Muscle layer of duodenum (tissue), 2 donors: ENCODE results near the gene SSTR4.
"Not testable (repeated sequence)": the region's sequence is repeated elsewhere in the genome, so short reads cannot be mapped to it uniquely, and the experiment has no call there.

Experiments
- H3K27ac ChIP-seq: one replicate; pipeline ENCODE4 v1.7.0; 2013; ENCODE audit warnings: mild to moderate bottlenecking, low read length
- H3K27me3 ChIP-seq: one replicate; pipeline ENCODE4 v1.7.0; 2013; ENCODE audit warnings: low read depth, mild to moderate bottlenecking, control low read depth, low read length
- H3K36me3 ChIP-seq, 2 donors: one replicate each; pipeline ENCODE4 v1.7.0; 2013; ENCODE audit warnings: low read length in 2 of 2, control low read depth in 1 of 2, mild to moderate bottlenecking in 1 of 2; ENCODE audit not compliant: insufficient read depth in 2 of 2, control insufficient read depth in 1 of 2
- H3K4me1 ChIP-seq, 2 donors: one replicate each; pipeline ENCODE4 v1.7.0; 2013; ENCODE audit warnings: low read length in 2 of 2, mild to moderate bottlenecking in 2 of 2, control low read depth in 1 of 2, moderate library complexity in 1 of 2; ENCODE audit not compliant: insufficient read depth in 2 of 2, control insufficient read depth in 1 of 2
- H3K4me3 ChIP-seq, 2 donors: one replicate each; pipeline ENCODE4 v1.7.0; 2013; ENCODE audit warnings: low read length in 2 of 2, low read depth in 1 of 2, mild to moderate bottlenecking in 1 of 2
- H3K9me3 ChIP-seq, 2 donors: one replicate each; pipeline ENCODE4 v1.7.0; 2013; ENCODE audit warnings: low read length in 2 of 2, control low read depth in 1 of 2, mild to moderate bottlenecking in 1 of 2; ENCODE audit not compliant: control insufficient read depth in 1 of 2
- donor health status: healthy.

SSTR4 gene

GRCh38 chr20:23034721-23035671, at the start of gene SSTR4:
Gene SSTR4, plus strand, starts transcription at chr20:23035312. Its CDS starts 172 bp downstream, at chr20:23035484.
- no peaks in the 10 kb centered on the region for H3K36me3 ChIP-seq

GRCh38 chr20:22986601-22987000, 48.5 kb upstream of the SSTR4 start:
- H3K9me3 ChIP-seq = no peaks in the 10 kb centered on the region

More at GRCh38 chr20:23034721-23035671, at the start of gene SSTR4:
- Histone ChIP-seq H3K9me3 (no peaks in the 10 kb centered on the region), H3K27me3 (peaks cover 17% of the 10 kb centered on the region), H3K27ac (no peak within 1 kb of the TSS), H3K4me1 (peaks cover 0 to 4% of the 10 kb centered on the region in 2 donors), H3K4me3 (no peak within 1 kb of the TSS)

GRCh38 chr20:22991424-22991823, 43.7 kb upstream of the SSTR4 start:
- H3K36me3 ChIP-seq, H3K27me3 ChIP-seq, H3K4me3 ChIP-seq, H3K27ac ChIP-seq, H3K4me1 ChIP-seq, H3K9me3 ChIP-seq: not testable (repeated sequence)

More at GRCh38 chr20:22986601-22987000, 48.5 kb upstream of the SSTR4 start:
- Histone ChIP-seq H3K36me3 (no peaks in the 10 kb centered on the region), H3K27ac (no peak overlapping the region), H3K4me3 (no peak overlapping the region), H3K27me3 (no peaks in the 10 kb centered on the region), H3K4me1 (no peaks in the 10 kb centered on the region)

GRCh38 chr20:22993823-22994222, 41.3 kb upstream of the SSTR4 start:
- no peak overlapping the region for H3K27ac ChIP-seq
- peaks cover 0 to 4% of the 10 kb centered on the region in 2 donors for H3K9me3 ChIP-seq
- H3K27me3 ChIP-seq = no peaks in the 10 kb centered on the region
- H3K4me1 ChIP-seq = no peaks in the 10 kb centered on the region
- no peak overlapping the region for H3K4me3 ChIP-seq
- H3K36me3 ChIP-seq = no peaks in the 10 kb centered on the region

- peaks cover 0 to 4% of the 10 kb centered on the region in 2 donors for H3K9me3 ChIP-seq
Observed at GRCh38 chr20:22995923-22996322, 39.2 kb upstream of the SSTR4 start.

GRCh38 chr20:22998476-22998875, 36.6 kb upstream of the SSTR4 start:
- Histone ChIP-seq H3K27me3 (no peaks in the 10 kb centered on the region), H3K4me1 (no peaks in the 10 kb centered on the region)

More at GRCh38 chr20:22995923-22996322, 39.2 kb upstream of the SSTR4 start:
- Histone ChIP-seq H3K4me1 (no peaks in the 10 kb centered on the region), H3K4me3 (no peak overlapping the region), H3K36me3 (no peaks in the 10 kb centered on the region), H3K27ac (no peak overlapping the region), H3K27me3 (no peaks in the 10 kb centered on the region)

GRCh38 chr20:22999756-23000155, 35.4 kb upstream of the SSTR4 start:
- no peaks in the 10 kb centered on the region for H3K4me1 ChIP-seq
- no peaks in the 10 kb centered on the region for H3K36me3 ChIP-seq
- H3K27ac ChIP-seq = no peak overlapping the region
- no peaks in the 10 kb centered on the region for H3K9me3 ChIP-seq
- no peaks in the 10 kb centered on the region for H3K27me3 ChIP-seq
- no peak overlapping the region for H3K4me3 ChIP-seq

More at GRCh38 chr20:22998476-22998875, 36.6 kb upstream of the SSTR4 start:
- H3K36me3 ChIP-seq = no peaks in the 10 kb centered on the region
- H3K4me3 ChIP-seq = no peak overlapping the region
- H3K27ac ChIP-seq = no peak overlapping the region
- no peaks in the 10 kb centered on the region for H3K9me3 ChIP-seq

- H3K9me3 ChIP-seq = no peaks in the 10 kb centered on the region
- no peak overlapping the region for H3K4me3 ChIP-seq
- no peaks in the 10 kb centered on the region for H3K27me3 ChIP-seq
- H3K36me3 ChIP-seq = no peaks in the 10 kb centered on the region
- no peaks in the 10 kb centered on the region for H3K4me1 ChIP-seq
- H3K27ac ChIP-seq = no peak overlapping the region
Observed at GRCh38 chr20:23000232-23000947, 34.7 kb upstream of the SSTR4 start.

- Histone ChIP-seq H3K27me3 (no peaks in the 10 kb centered on the region), H3K36me3 (no peaks in the 10 kb centered on the region), H3K4me3 (no peak overlapping the region), H3K27ac (no peak overlapping the region), H3K4me1 (no peaks in the 10 kb centered on the region), H3K9me3 (no peaks in the 10 kb centered on the region)
Observed at GRCh38 chr20:23002276-23002675, 32.8 kb upstream of the SSTR4 start.

- no peaks in the 10 kb centered on the region for H3K27me3 ChIP-seq
- no peak overlapping the region for H3K27ac ChIP-seq
- no peaks in the 10 kb centered on the region for H3K9me3 ChIP-seq
- H3K4me3 ChIP-seq = no peak overlapping the region
- no peaks in the 10 kb centered on the region for H3K36me3 ChIP-seq
- H3K4me1 ChIP-seq = no peaks in the 10 kb centered on the region
Observed at GRCh38 chr20:23003077-23003635, 32.0 kb upstream of the SSTR4 start.

- H3K27ac ChIP-seq = no peak overlapping the region
- H3K4me3 ChIP-seq = no peak overlapping the region
- no peaks in the 10 kb centered on the region for H3K4me1 ChIP-seq
- no peaks in the 10 kb centered on the region for H3K27me3 ChIP-seq
- no peaks in the 10 kb centered on the region for H3K36me3 ChIP-seq
- no peaks in the 10 kb centered on the region for H3K9me3 ChIP-seq
Observed at GRCh38 chr20:23003881-23004460, 31.1 kb upstream of the SSTR4 start.
